HCT116 (cell line): ENCODE results near the gene SETD5.

ENCODE experiments used
- POLR2AphosphoS5 ChIP-seq: IDR thresholded peaks from 2 replicates; pipeline ENCODE4 v1.6.1; 2011; ENCODE audit warnings: mild to moderate bottlenecking, low read depth, low read length, moderate library complexity
- TF ChIP-seq, protein P1 (sequence below), 3 experiments: fragments of 200-600 bp in 1 of 3; sonication (generic) in 1 of 3; IDR thresholded peaks in 2 of 3; conservative IDR thresholded peaks in 1 of 3; 2 replicates each; pipeline ENCODE4 v1.5.1; 2012 to 2017; ENCODE audit warnings: low read depth in 2 of 3, low read length in 2 of 3, antibody characterized with exemption in 1 of 3, borderline replicate concordance in 1 of 3, control low read depth in 1 of 3, mild to moderate bottlenecking in 1 of 3, mixed read lengths in 1 of 3, mixed run types in 1 of 3, moderate library complexity in 1 of 3; ENCODE audit not compliant: insufficient read depth in 1 of 3
- TF ChIP-seq, protein P2 (sequence below): IDR thresholded peaks from 2 replicates; pipeline ENCODE4 v1.6.1; 2012; ENCODE audit warnings: low read depth

GRCh38 chr3:9398700-9399336, 1.4 kb downstream of the SETD5 start:
- TF ChIP-seq, protein P1, sequence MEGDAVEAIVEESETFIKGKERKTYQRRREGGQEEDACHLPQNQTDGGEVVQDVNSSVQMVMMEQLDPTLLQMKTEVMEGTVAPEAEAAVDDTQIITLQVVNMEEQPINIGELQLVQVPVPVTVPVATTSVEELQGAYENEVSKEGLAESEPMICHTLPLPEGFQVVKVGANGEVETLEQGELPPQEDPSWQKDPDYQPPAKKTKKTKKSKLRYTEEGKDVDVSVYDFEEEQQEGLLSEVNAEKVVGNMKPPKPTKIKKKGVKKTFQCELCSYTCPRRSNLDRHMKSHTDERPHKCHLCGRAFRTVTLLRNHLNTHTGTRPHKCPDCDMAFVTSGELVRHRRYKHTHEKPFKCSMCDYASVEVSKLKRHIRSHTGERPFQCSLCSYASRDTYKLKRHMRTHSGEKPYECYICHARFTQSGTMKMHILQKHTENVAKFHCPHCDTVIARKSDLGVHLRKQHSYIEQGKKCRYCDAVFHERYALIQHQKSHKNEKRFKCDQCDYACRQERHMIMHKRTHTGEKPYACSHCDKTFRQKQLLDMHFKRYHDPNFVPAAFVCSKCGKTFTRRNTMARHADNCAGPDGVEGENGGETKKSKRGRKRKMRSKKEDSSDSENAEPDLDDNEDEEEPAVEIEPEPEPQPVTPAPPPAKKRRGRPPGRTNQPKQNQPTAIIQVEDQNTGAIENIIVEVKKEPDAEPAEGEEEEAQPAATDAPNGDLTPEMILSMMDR (IDR thresholded peaks at IDR 0.05 in 2 of 3, conservative IDR thresholded peaks at IDR 0.05 in 1 of 3; ENCODE audit: borderline replicate concordance in 1 of 3, insufficient read depth in 1 of 3, low read depth in 2 of 3, low read length in 2 of 3) = no peak
- TF ChIP-seq, protein P2, sequence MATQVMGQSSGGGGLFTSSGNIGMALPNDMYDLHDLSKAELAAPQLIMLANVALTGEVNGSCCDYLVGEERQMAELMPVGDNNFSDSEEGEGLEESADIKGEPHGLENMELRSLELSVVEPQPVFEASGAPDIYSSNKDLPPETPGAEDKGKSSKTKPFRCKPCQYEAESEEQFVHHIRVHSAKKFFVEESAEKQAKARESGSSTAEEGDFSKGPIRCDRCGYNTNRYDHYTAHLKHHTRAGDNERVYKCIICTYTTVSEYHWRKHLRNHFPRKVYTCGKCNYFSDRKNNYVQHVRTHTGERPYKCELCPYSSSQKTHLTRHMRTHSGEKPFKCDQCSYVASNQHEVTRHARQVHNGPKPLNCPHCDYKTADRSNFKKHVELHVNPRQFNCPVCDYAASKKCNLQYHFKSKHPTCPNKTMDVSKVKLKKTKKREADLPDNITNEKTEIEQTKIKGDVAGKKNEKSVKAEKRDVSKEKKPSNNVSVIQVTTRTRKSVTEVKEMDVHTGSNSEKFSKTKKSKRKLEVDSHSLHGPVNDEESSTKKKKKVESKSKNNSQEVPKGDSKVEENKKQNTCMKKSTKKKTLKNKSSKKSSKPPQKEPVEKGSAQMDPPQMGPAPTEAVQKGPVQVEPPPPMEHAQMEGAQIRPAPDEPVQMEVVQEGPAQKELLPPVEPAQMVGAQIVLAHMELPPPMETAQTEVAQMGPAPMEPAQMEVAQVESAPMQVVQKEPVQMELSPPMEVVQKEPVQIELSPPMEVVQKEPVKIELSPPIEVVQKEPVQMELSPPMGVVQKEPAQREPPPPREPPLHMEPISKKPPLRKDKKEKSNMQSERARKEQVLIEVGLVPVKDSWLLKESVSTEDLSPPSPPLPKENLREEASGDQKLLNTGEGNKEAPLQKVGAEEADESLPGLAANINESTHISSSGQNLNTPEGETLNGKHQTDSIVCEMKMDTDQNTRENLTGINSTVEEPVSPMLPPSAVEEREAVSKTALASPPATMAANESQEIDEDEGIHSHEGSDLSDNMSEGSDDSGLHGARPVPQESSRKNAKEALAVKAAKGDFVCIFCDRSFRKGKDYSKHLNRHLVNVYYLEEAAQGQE = no peak
- TF ChIP-seq POLR2AphosphoS5 = peak; percentile 16; the same call in 1 of the 2 replicates
